HepG2 (cell line): ENCODE measurements around the gene FBXO11.

ENCODE experiments used
- ADNP ChIP-seq: sonication (generic); formaldehyde crosslinking; IDR thresholded peaks from 2 replicates; pipeline ENCODE4 v1.4.0; 2020; ENCODE audit warnings: missing genetic modification reagents
- BHLHE40 ChIP-seq: IDR thresholded peaks from 2 replicates; pipeline ENCODE4 v1.6.1; 2011; ENCODE audit warnings: low read length, improper control_type of control experiment
- CTCF ChIP-seq: sonication (generic); formaldehyde crosslinking; IDR thresholded peaks from 2 replicates; pipeline ENCODE4 v1.5.0; 2020; ENCODE audit warnings: mild to moderate bottlenecking, missing genetic modification reagents, moderate library complexity
- E2F2 ChIP-seq: sonication (generic); formaldehyde crosslinking; IDR thresholded peaks from 2 replicates; pipeline ENCODE4 v1.4.0; 2020; ENCODE audit warnings: missing genetic modification reagents, borderline replicate concordance
- EZH2 ChIP-seq: conservative IDR thresholded peaks from 2 replicates; pipeline ENCODE4 v1.6.1; 2012; ENCODE audit warnings: mild to moderate bottlenecking, low read depth, low read length, moderate library complexity
- MTA1 ChIP-seq: sonication (generic); formaldehyde crosslinking; IDR thresholded peaks from 2 replicates; pipeline ENCODE4 v1.4.0; 2020; ENCODE audit warnings: missing genetic modification reagents, mild to moderate bottlenecking, borderline replicate concordance
- SOX13 ChIP-seq, 3 experiments: fragments of 450-650 bp in 1 of 3; sonication (generic) in 1 of 3; formaldehyde crosslinking in 1 of 3; IDR thresholded peaks in 2 of 3; conservative IDR thresholded peaks in 1 of 3; 2 replicates each; pipeline versions ENCODE4 v1.5.0 to v1.6.1; 2016 to 2020; ENCODE audit warnings: antibody characterized with exemption in 1 of 3, mild to moderate bottlenecking in 1 of 3, missing compliant biosample characterization in 1 of 3, missing genetic modification reagents in 1 of 3, moderate library complexity in 1 of 3
- TBP ChIP-seq: sonication (generic); formaldehyde crosslinking; IDR thresholded peaks from 2 replicates; pipeline ENCODE4 v1.5.0; 2020; ENCODE audit warnings: missing genetic modification reagents
- TF ChIP-seq, protein P1 (sequence below): IDR thresholded peaks from 2 replicates; pipeline ENCODE4 v1.6.1; 2012; ENCODE audit warnings: inconsistent platforms

GRCh38 chr2:47803770-47804169, 102.5 kb downstream of the FBXO11 start:
- no peak for TF ChIP-seq BHLHE40
- TF ChIP-seq TBP (CRISPR knock-in tag), result no peak
- no peak for TF ChIP-seq SOX13 (IDR thresholded peaks at IDR 0.05)
- TF ChIP-seq SOX13 (CRISPR knock-in tag; conservative IDR thresholded peaks at IDR 0.05 in 1 of 2, IDR thresholded peaks at IDR 0.05 in 1 of 2), result no peak
- TF ChIP-seq, protein P1, sequence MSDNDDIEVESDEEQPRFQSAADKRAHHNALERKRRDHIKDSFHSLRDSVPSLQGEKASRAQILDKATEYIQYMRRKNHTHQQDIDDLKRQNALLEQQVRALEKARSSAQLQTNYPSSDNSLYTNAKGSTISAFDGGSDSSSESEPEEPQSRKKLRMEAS, result no peak
- no peak for TF ChIP-seq ADNP
- no peak for TF ChIP-seq MTA1
- TF ChIP-seq E2F2, result no peak
- TF ChIP-seq CTCF (CRISPR knock-in tag), result no peak
- TF ChIP-seq EZH2, result no peak
